HuH-7.5 (cell line): ENCODE results near the gene DLG4.
A peak's percentile ranks its signal among the peaks of the same experiment; 100 is the strongest.

Source experiments
- DNase-seq: peaks from one replicate; pipeline ENCODE4 v3.0.0; 2011; ENCODE audit warnings: low spot score

The DLG4 gene

DNA sequence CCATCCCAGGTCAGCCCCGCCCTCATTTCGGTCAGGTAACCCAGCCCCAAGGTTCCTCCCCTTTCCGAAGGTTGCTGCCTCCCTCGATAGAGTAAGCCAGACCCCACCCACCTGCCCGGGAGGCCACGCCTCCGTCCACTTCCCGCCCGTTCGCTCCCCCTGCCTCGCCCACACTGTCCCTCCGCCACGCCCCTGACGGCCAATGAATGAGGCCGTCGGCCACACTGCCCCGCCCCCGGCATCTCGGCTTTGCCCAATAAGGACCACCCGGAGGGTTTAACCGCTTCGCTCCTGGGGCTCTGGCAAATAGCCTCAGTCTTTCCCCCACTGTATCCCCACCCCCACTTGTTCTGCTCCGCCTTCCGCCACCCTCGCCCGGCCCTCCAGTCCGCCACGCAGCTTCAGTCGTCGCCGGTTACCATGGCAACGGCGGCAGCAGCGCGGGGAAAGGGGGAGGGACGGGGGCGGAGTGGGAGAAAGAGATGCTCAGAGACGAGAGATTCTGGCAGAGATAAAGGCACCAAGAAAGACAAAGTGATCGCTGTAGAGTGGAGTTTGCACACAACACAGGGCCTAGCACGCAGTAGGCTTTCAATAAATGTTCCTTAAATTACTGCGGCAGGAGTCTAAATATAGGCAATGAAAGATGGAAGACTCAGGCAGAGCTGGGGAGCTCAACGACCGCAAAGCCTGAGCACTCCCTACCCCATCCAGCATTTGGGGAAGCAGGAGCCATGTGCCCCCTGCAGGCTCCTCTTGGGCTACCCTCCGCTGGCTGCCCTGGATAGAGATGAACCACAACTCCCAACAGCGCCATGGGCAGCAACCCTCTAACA, 5.1 kb downstream of the DLG4 start:
- peak; percentile 96 for DNase-seq

DNA sequence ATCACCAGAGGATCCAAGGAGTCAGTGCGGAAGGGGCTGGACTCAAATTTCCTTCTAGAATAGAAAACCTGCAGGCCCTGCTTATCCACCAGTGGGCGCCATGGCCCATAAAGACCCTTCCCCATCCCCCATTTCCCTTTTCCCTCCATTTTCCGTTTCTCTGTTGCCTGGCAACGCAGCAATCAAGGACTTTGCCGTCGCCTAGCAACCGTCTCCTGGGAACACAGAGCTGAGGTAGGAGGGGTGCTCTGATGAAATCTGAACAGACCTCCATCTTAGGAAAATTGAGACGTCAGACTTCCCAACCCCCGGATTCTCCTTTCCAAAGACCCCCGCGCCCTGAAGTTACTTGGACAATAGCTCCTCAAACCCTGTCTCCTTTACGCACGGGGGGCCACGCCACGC, 5.7 kb downstream of the DLG4 start:
- DNase-seq: peak; percentile 71

- no peak for DNase-seq
Measured at GRCh38 chr17:7211491-7212273, 8.0 kb downstream of the DLG4 start.

GRCh38 chr17:7208754-7209460, 10.7 kb downstream of the DLG4 start:
- DNase-seq: no peak

GRCh38 chr17:7208027-7208571, 11.5 kb downstream of the DLG4 start:
- no peak for DNase-seq

DNA sequence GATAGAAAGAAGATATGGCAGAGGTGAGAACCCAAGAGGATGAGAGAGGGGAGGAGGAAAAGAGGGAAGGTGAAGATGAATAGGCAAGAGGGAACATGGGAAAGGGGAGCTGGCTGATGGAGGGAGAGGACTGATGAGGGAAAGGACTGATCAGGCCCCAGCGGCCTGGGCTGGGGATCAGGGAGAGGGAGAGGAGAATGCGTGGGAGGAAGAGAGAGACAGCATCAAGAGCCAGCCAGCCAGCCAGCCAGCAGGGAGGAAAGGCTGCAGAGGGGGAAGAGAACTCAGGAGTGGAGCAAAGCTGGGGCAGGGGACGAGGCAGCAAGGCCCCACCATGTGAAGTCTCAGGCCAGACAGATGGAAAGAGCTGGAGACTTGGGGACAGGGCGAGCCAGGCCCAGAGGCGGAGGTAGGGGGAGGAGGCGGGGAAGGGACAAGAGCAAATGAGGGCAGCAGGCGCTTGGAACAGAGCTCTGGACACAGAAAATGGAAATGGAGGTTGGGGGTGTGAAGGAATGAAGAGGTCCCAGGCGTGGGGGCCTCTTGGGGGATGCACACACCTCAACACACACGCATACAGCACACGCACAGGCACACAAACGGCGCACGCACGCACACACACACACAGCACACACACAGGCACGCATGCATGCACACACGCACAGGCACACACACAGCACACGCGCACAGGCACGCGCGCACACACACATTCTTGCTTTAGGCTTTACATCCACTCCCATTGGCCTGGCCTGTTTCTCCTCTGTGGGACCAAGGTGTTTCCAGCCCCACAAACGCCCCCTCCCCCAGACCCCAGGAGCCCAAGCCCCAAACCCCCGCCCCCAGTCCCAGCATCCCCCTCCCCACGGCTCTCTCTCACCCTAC, 12.3 kb downstream of the DLG4 start:
- DNase-seq: no peak

- DNase-seq: no peak
Measured at GRCh38 chr17:7205561-7205960, 14.1 kb downstream of the DLG4 start.

GRCh38 chr17:7204828-7205461, 14.7 kb downstream of the DLG4 start:
- no peak for DNase-seq

DNA sequence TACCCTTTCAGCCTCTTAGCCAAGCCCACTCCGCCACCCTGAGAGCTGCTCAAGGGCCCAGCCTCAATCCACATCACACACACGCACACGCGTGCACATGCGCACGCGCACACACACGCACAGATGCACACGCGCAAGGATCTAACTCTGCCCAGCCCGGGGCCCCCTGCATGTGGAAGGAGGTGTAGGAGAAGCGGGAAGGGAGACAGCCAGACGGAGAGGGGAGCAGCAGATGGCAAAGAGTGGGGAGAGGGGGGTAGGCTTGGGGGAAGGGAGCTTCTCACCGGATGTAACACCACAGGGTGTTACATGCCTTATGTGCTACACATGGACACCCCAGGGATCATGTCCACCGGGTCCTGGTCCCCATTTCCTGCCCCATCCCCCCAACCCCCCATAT, 15.3 kb downstream of the DLG4 start:
- DNase-seq: no peak

DNA sequence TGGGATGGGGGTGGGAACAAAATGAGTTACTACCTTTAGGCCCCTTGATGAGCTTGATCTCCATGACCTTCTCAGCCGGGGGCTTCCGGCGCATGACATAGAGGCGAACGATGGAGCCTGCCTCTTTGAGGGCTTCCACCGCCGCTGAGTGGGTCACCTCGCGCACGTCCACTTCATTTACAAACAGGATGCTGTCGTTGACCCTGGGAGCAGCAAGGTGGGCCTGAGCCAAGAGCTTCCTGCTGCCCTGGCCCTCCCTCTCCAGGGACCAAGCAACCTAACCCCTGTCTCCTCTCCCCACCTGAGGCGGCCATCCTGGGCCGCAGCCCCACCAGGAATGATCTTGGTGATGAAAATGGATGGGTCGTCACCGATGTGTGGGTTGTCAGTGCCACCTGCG, 16.2 kb downstream of the DLG4 start:
- DNase-seq: no peak

DNA sequence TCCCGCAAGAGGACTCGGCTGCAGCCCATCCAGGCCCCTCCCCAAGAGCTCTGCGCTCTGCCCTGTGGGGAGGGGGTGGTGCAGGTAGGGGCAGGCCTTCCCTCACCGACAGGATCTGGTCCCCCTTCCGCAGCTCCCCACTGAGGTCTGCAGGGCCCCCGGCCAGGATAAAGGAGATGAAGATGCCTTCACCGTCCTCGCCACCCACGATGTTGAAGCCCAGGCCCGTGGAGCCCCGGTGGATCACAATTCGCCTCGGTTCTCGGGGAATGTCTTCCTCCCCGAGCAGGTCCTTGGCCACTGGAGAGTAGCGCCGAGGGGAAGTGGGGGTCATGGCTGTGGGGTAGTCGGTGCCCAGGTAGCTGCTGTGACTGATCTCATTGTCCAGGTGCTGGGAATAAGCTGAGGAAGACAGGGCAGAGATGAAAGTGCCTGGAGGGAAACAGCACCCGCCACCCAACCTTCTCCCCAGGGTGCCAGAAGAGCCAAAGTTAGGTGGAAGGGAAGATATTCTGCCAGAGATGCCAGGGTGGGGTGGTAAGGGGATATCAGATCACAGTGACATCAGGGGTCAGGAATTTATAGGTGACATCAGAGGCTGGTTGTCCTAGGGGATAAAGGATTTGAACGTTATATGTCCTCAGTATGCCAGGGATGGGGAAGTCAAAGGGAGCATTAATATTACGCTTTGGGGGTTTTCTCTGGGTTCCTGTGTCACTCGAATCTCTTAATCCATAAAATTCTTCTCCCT, 22.8 kb downstream of the DLG4 start:
- no peak for DNase-seq

- DNase-seq: no peak
Measured at GRCh38 chr17:7195971-7196370, 23.7 kb downstream of the DLG4 start.

DNA sequence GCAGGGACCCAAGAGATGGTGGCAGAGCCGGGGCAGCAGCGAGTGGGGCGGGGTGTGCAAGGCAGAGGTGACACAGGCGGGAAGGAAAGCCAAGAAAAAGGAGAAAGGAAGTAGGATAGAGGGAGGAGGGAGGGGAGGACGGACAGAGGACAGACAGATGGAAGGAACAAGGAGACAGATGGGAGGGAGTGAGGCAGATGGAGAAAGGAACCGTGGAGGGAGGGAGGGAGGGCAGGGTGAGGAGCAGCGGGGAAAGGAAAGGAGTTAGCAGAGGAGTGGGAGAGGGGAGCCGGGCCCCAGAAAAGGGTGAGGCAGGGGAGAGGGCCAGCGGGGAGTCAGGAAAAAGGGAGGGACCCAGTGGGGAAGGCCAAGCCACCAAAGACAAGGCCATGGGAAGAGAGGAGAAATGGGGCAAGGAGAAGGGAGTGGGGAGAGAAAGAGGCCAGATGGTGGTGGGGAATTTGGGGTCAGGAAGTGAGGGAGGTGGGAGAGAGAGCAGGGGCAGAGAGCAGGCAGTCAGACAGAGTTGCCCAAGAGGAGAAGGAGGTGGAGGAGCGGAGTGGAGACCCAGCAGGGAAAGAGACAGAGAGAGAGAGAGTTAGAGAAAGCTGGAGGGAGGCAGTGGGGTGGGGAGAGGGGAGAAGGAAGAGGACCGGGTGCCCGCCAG, 27.2 kb downstream of the DLG4 start:
- DNase-seq: no peak

- DNase-seq: peak; percentile 61
Measured at GRCh38 chr17:7191571-7192270, 27.9 kb downstream of the DLG4 start.

DNA sequence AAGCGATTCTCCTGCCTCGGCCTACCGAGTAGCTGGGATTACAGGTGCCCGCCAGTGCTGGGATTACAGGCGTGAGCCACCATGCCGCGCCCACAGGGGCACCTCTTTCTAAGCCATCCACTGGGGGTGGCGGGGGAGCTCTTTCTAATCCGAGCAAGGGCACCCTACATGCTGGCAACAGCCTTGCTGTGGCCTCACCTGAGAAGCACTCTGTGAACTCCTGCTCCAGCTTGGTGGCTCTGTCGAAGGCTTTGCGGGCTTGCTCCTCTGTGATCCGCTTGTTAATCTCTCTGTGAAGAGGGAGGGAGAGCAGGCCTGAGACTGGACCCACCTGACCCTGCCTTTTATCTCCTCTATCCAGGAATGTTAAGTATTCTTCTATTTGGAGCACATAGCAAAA, 28.6 kb downstream of the DLG4 start:
- DNase-seq: no peak

- DNase-seq: no peak
Measured at GRCh38 chr17:7190276-7190917, 29.2 kb downstream of the DLG4 start.

- DNase-seq: peak; percentile 46
Measured at GRCh38 chr17:7186241-7186640, 33.4 kb downstream of the DLG4 start.

DNA sequence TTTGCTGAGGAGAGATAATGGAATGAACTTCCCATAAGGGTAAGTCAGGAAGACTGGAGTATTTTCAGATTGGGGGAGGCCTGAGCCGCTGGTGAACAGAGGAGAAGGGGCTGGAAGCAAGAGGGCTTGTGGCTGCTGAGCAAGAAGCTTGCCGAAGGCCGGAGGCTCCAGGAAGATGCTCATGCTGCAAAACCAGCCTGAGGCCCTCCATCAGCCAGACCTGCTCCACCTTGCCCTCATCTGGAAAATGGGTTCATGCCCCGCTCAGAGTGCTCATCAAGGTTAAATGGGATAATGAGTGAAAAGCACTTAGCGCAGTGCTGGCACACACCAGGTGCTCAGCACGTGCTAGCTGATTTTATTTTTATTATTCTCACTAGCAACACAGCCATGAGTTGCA, 35.0 kb downstream of the DLG4 start:
- DNase-seq: no peak

DNA sequence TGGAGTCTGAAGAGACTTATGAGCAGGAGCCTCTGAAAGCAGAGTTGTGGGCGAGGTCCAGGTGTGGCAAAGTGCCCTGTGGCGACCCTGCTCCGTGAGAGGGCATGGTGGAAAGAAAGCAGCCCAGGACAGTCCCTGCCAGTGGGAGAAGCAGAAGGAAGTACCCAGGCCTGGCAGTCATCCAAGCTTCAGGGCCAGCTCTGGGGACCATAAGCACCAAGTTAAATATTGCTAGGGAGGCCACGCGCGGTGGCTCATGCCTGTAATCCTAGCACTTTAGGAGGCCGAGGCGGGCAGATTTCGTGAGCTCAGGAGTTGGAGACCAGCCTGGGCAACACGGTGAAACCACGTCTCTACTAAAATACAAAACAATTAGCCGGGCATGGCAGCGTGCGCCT, 35.5 kb downstream of the DLG4 start:
- DNase-seq: no peak
